DND-41 (cell line): ENCODE results near the gene SHMT2.

ENCODE experiments used
- EZH2 ChIP-seq: IDR thresholded peaks from 3 replicates; pipeline ENCODE4 v1.6.1; 2012; ENCODE audit warnings: borderline replicate concordance, low read depth, mild to moderate bottlenecking, moderate library complexity, low read length, inconsistent platforms; ENCODE audit not compliant: severe bottlenecking
- TF ChIP-seq, protein P1 (sequence below): IDR thresholded peaks from 2 replicates; pipeline ENCODE4 v1.5.1; 2012; ENCODE audit warnings: borderline replicate concordance, low read length, moderate library complexity, mild to moderate bottlenecking; ENCODE audit not compliant: poor library complexity, severe bottlenecking; ENCODE audit errors: extremely low read depth

DNA sequence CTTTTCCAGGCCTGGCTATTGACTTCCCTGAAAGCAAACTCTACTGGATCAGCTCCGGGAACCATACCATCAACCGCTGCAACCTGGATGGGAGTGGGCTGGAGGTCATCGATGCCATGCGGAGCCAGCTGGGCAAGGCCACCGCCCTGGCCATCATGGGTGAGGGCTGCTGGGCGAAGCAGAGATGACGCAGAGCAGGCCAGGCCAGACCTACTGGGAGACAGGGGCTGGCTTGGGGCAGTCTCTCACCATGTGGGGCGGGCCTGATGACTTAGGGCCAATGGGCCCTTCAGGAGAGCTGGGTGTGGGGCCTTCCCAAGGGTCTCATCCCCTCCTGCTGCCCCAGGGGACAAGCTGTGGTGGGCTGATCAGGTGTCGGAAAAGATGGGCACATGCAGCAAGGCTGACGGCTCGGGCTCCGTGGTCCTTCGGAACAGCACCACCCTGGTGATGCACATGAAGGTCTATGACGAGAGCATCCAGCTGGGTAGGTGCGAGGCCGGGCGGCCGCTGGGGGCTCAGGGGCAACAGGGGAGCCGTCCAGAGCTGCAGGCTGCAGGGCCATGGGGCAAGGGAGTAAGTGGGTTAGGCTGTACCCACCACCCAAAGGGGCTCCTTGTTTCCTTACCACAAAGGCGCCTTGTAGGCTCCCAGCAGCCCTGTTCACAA is 49.1 kb upstream of the SHMT2 start:
- TF ChIP-seq, protein P1, sequence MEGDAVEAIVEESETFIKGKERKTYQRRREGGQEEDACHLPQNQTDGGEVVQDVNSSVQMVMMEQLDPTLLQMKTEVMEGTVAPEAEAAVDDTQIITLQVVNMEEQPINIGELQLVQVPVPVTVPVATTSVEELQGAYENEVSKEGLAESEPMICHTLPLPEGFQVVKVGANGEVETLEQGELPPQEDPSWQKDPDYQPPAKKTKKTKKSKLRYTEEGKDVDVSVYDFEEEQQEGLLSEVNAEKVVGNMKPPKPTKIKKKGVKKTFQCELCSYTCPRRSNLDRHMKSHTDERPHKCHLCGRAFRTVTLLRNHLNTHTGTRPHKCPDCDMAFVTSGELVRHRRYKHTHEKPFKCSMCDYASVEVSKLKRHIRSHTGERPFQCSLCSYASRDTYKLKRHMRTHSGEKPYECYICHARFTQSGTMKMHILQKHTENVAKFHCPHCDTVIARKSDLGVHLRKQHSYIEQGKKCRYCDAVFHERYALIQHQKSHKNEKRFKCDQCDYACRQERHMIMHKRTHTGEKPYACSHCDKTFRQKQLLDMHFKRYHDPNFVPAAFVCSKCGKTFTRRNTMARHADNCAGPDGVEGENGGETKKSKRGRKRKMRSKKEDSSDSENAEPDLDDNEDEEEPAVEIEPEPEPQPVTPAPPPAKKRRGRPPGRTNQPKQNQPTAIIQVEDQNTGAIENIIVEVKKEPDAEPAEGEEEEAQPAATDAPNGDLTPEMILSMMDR: no peak
- no peak for TF ChIP-seq EZH2
